Measurements from ENCODE around the gene TPGS1.

TPGS1 gene

GRCh38 chr19:519449-519865, 12.2 kb downstream of the TPGS1 start:
- no peak overlapping the region for H3K4me3 ChIP-seq (ENCODE audit: low read depth, low read length)
- no peak for TF ChIP-seq CTCF (IDR thresholded peaks at IDR 0.05; ENCODE audit: low read depth, low read length, missing control alignments)
- in situ Hi-C loops (cut with HindIII; ENCODE audit: low sequenced_read_pairs) = no loop called here
- DNase-seq (ENCODE audit: low read depth) = no peak

GRCh38 chr19:522726-523125, 15.4 kb downstream of the TPGS1 start:
- in situ Hi-C loops (cut with HindIII; ENCODE audit: low sequenced_read_pairs) = no loop called here
- TF ChIP-seq CTCF (IDR thresholded peaks at IDR 0.05; ENCODE audit: low read depth, low read length, missing control alignments) = no peak
- DNase-seq (ENCODE audit: low read depth) = no peak
- no peak overlapping the region for H3K4me3 ChIP-seq (ENCODE audit: low read depth, low read length)

GRCh38 chr19:524062-524674, 16.9 kb downstream of the TPGS1 start:
- no peak for DNase-seq (ENCODE audit: low read depth)
- no peak overlapping the region for H3K4me3 ChIP-seq (ENCODE audit: low read depth, low read length)
- in situ Hi-C loops (cut with HindIII; ENCODE audit: low sequenced_read_pairs) = no loop called here
- TF ChIP-seq CTCF (IDR thresholded peaks at IDR 0.05; ENCODE audit: low read depth, low read length, missing control alignments) = no peak

- TF ChIP-seq CTCF (IDR thresholded peaks at IDR 0.05; ENCODE audit: low read depth, low read length, missing control alignments) = no peak
- in situ Hi-C loops (cut with HindIII; ENCODE audit: low sequenced_read_pairs) = no loop called here
- no peak overlapping the region for H3K4me3 ChIP-seq (ENCODE audit: low read depth, low read length)
Measured at GRCh38 chr19:525029-525428, 17.7 kb downstream of the TPGS1 start.

GRCh38 chr19:525857-526419, 18.6 kb downstream of the TPGS1 start:
- TF ChIP-seq CTCF (IDR thresholded peaks at IDR 0.05; ENCODE audit: low read depth, low read length, missing control alignments) = no peak
- no peak for DNase-seq (ENCODE audit: low read depth)
- no peak overlapping the region for H3K4me3 ChIP-seq (ENCODE audit: low read depth, low read length)
- in situ Hi-C loops (cut with HindIII; ENCODE audit: low sequenced_read_pairs) = no loop called here

More at GRCh38 chr19:525029-525428, 17.7 kb downstream of the TPGS1 start:
- no peak for DNase-seq (ENCODE audit: low read depth)

- no peak for TF ChIP-seq CTCF (IDR thresholded peaks at IDR 0.05; ENCODE audit: low read depth, low read length, missing control alignments)
- DNase-seq (ENCODE audit: low read depth) = no peak
- H3K4me3 ChIP-seq (ENCODE audit: low read depth, low read length) = peak overlapping the region; percentile 60
- in situ Hi-C loops (cut with HindIII; ENCODE audit: low sequenced_read_pairs) = no loop called here
Measured at GRCh38 chr19:530134-531008, 23.1 kb downstream of the TPGS1 start.

All from astrocyte of the cerebellum (primary cell).